Kidney glomerular epithelial cell (primary cell): ENCODE results near the gene MCUR1.
"Not testable (repeated sequence)": the region's sequence is repeated elsewhere in the genome, so short reads cannot be mapped to it uniquely, and the experiment has no call there.

Experiments used
- DNase-seq: peaks from one replicate; lab custom pipeline; 2025; lab: John Stamatoyannopoulos, UW

Gene MCUR1, protein sequence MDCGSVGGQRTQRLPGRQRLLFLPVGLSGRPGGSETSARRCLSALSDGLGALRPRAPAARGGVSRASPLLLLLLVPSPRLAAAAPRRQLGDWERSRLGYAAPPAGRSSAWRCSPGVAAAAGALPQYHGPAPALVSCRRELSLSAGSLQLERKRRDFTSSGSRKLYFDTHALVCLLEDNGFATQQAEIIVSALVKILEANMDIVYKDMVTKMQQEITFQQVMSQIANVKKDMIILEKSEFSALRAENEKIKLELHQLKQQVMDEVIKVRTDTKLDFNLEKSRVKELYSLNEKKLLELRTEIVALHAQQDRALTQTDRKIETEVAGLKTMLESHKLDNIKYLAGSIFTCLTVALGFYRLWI

DNA sequence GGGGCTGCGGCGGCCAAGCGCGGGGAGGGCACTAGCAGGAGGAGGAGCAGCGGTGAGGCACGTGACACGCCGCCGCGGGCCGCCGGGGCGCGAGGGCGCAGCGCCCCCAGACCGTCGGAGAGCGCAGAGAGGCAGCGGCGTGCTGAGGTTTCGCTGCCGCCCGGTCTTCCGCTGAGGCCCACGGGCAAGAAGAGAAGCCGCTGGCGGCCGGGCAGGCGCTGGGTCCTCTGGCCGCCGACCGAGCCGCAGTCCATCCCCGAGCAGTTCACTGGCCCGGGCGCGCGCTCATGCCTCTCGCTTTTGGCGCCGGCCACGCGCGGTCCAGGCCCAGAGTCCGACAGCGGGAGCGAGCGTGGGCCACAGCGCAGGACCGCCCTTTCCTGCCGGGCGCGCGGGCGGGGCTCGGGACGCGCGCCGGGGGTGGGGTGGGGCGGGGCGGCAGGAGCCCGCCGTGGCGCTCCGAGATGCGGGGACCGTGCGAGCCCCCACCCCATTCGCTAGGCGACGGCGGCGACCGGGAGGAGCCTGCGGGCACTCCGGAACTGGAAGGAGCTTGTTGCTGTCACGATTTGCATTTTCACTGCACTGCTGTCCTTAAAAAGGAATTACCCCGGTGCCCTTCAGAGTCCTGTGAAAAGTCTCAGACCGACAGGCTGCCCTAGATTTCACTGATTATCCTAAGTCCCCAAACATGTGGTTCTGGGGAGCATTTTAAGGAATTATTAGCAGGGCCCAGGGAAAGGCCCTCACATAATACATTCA, at the start of gene MCUR1:
MCUR1 (minus strand) TSS at position 382 of the 762 bp plus-strand sequence; CDS start at position 254, 128 bp downstream.
- DNase-seq = peak; percentile 77

DNA sequence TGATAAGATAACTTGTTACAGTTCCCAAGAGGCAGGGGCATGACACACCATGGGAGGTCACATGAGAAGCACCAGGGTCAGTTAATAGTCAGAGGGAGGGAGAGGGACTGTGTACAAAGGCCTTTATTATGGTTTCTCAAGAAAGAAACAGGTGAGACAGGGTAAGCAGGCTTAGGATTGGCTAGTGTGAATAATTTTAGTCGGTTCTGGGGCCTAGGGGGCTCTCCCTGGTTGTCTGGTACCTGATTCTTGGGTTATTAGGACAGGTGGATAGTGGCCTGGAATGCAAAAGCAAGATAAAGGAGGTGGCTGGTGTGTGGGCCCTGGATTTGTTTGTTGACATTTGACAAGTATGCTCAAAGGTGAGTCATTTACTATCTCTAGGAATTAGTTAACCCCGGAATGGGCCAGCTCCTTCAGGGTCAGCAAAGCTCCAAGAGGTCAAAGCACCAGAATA, 49.4 kb upstream of the MCUR1 start:
- DNase-seq = no peak

DNA sequence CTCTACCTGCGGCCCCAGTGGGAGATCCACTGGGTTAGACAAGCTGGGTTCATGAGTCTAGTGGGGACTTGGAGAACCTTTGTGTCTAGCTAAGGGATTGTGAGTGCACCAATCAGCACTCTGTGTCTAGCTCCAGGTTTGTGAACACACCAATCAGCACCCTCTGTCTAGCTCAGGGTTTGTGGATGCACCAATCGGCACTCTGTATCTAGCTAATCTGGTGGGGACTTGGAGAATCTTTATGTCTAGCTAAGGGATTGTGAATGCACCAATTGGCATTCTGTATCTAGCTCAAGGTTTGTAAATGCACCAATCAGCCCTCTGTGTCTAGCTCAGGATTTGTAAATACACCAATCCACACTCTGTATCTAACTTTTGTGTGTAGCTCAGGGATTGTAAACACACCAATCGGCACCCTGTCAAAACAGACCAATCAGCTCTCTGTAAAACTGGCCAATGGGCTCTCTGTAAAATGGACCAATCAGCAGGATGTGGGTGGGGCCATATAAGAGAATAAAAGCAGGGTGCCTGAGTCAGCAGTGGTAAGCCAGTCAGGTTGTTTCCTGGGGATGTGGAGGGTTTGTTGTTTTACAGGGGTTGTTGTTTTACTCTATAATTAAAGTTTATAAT, 46.3 kb upstream of the MCUR1 start:
- DNase-seq = not testable (repeated sequence)

DNA sequence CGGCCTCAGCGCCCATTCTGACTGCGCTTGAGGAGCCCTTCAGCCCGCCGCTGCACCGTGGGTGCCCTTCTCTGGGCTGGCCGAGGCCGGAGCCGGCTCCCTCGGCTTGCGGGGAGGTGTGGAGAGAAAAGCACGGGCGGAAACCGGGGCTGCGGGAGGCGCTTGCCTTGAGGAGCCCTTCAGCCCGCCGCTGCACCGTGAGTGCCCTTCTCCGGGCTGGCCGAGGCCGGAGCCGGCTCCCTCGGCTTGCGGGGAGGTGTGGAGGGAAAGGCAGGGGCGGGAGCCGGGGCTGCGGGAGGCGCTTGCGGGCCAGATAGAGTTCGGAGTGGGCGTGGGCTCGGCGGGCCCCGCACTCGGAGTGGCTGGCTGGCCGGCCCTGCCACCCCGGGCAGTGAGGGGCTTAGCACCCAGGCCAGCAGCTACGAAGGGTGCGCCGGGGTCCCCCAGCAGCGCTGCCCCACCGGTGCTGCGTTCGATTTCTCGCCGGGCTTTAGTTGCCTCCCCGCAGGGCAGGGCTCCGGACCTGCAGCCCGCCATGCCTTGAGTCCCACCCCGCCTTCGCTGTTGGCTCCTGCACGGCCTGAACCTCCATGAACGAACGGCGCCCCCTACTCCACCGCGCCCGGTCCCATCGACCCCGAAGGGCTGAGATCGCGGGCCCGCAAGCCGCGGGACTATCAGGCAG, 45.7 kb upstream of the MCUR1 start:
- DNase-seq = no peak

DNA sequence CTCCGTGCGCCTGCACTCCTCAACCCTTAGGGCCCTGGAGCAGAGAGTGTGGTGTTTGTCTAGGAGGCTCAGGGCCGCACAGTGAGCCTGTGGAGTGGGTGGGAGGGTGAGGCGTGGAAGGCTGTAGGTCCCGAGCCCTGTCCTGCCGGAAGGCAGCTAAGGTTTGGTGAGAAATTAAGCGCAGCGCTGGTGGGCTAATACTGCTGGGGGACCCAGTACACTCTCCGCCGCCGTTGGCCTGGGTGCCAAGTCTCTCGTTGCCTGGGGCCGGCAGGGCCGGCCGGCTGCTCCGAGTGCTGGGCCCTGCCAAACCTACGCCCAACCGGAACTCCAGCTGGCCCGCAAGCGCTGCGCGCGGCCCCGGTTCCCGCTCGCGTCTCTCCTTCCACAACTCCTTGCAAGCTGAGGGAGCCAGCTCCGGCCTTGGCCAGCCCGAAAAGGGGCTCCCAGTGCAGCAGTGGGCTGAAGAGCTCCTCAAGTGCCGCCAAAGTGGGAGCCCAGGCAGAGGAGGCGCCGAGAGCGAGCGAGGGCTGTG, 40.4 kb upstream of the MCUR1 start:
- no peak for DNase-seq

DNA sequence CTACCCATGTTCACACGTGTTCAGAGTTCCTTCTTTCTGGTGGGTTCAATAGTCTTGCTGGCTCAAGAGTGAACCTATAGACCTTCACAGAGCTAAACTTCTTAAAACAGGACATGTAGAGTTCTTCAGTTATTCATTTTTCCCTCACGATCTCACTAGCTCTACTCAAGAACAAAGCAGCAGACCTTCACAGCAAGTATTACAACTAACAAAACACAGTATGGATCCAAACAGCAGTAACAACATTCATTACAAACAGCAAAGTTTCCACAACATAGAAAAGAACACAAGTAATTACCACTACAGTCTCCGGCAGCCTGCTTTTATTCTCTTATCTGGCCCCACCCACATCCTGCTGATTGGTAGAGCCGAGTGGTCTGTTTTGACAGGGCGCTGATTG, 39.5 kb upstream of the MCUR1 start:
- no peak for DNase-seq

DNA sequence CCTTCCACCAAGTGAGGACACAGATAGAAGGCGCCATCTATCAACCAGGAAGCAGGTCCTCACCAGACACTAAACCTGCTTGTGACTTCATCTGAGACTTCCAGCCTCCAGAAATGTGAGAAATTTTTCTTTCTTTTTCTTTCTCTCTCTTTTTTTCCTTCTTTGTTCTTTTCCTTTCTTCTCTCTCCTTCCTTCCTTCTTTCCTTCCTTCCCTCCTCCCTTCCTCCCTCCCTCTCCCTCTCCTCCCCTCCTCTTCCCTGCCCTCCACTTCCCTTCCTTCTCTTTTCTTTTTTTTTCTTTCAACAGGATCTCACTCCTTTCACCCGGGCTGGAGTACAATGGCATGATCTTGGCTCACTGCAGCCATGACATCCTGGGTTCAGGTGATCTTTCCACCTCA, 37.4 kb upstream of the MCUR1 start:
- DNase-seq = no peak

DNA sequence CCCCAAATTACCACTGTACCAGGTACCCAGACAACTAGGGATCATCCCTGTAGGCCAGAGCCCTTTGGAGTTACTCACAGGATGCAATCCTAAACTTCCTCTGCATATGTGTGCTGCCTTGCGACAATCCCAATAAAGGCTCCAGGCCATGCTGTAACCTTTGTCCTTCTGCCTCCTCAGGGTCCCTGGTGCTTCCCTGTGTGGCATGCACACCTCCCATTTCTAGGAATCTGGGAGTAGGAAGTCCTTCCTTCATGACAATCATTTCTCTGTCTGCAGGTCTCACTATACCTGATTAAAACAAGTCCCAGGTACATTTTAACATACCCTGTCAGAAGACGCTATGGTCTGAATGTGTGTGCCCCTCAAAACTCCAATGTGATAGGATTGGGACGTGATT, 37.0 kb upstream of the MCUR1 start:
- DNase-seq = no peak

DNA sequence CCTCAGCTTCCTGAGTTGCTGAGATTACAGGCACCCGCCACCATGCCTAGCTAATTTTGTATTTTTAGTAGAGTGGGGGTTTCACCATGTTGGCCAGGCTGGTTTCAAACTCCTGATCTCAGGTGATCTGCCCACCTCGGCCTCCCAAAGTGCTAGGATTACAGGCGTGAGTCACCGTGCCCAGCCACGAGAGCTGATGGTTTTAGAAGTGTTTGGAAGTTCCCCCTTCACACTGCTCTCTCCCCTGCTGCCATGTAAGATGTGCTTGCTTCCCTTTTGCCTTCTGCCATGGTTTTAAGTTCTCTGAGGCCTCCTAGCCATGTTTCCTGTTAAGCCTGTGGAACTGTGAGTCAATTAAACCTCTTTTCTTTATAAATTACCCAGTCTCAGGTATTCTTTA, 36.3 kb upstream of the MCUR1 start:
- not testable (repeated sequence) for DNase-seq

DNA sequence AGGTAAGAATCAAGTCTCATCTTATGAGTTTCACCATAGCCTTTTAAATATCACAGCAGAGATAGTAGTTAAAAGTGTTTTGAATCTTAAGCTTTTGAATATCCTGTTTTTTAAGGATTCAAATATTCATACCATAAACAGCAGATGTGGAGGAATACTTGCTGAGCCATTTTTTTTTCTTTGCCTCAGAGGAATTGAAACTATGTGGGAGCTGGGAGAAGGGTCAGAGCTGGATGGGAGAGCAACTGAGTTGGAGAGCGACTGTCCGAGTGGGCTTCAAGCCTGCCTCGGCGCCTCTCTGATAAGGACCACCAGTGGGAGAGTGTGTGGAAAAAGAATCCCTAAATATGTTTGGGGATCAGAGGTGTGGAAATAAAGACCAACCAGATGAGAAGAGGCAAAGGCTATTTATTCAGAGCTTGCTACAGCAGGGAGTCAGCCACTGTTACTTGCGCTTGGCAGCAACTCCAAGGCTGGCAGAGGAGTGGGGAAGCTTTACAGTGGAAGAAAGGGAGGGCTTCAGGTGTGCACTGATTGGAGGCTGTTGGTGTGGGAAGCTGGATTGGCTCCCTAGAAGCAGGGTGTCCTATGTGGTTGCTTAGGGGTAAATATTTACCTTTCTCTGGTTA, 34.3 kb upstream of the MCUR1 start:
- DNase-seq = peak; percentile 16

DNA sequence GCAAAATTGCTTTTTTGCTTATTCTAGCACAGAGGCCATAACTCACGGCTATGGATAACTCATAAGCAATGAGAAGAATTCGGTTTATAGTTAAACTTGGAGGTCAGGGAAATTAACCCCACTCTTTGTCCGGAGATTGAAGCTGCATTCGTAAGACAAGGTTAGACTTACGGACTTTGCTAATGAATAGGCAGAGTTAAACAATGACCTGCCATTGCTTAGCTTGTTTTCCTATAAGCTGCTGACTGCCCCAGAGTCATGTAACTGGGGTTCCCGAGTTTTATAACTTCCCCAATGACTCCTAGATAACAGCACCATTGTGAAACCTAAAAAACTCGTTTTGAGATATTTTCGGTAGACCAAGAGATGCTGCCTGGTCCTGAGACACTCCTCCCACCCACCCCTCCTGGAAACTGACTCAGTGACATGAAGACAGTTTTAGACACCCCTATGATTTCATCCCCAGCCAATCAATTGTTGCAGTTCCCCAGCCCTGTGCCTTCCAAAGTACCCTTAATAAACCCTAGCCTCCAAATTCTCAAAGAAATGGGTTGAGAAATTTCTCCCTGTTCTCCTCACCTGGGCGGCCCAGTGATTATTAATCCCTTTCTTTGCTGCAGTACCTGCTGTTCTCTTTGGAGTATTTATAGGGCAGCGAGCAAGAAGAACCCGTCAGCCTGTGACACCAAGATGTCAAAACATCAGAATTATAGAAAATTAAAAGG, 33.1 kb upstream of the MCUR1 start:
- DNase-seq = no peak

DNA sequence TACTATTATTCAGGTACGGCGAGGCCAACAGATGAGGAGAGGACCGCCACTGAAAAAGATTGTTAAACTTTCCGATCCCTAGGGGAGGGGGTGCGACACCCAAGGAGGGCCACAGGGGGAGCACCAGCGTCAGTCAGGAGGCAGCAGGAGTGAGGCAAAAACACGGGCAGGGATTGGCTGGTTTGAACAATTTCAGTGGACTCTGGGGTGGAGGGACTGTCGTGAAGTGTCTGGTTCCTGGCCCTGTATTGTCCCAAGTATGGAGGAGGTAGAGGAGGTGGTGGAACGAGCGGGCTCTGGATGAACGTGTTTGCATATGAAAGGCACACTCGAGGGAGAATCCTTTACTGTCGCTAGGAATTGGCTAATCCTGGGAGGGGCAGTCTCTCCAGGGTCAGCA, 32.5 kb upstream of the MCUR1 start:
- no peak for DNase-seq

DNA sequence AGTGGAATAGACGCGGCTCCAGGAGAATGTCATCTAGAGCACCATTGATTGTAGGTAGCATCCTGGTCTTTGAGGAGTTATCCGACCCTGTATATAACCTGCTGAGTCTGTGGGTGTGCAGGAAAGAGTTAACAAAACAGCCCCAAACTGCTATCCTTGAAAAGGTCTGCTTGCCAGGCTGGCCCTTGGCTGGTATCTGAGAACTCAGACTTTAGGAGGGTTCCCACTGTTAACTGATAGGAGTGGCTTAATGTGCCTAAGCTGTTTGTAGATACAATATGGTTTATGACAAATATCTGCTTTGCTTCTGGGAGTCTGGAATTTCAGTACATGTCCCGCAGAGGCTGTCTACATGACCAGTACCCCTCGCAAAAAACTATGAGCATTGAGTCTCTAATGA, 27.6 kb upstream of the MCUR1 start:
- DNase-seq = no peak

DNA sequence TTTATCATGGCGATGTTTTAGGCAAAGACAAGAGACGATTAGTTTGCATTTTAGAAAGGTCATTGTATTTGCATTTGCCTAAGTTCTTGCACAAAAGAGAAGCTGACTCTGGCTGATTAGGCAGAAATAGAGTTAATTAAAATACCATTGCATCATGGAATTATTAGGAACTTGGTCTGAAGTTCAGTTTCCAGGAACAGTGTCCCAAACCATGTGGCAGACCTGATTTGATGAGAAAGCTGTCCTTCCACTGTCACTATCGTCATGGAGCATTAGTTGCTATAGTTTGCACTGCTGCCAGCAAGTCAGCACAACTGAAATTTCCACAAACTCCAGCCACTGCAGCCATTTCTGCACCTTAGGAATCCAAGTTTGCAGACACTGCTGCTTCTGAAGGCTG, 24.3 kb upstream of the MCUR1 start:
- DNase-seq = no peak

DNA sequence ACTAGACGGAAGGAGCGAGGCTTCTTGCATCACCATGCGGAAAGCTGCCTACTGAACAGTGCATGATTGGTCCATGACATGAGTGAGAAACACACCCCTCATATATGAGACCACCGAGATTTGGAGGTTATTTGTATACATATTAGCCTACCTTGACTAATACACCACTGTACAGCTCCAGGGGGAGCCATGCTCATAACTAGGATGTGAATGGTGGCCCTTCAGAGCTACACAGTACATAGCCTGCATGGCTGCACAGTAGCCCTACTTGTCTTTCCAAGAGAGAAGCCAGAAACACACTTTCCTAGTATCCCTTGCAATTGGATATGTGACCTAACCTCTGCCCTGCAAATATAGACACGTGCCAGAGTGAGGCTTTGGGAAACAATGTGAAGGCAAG, 21.8 kb upstream of the MCUR1 start:
- no peak for DNase-seq

DNA sequence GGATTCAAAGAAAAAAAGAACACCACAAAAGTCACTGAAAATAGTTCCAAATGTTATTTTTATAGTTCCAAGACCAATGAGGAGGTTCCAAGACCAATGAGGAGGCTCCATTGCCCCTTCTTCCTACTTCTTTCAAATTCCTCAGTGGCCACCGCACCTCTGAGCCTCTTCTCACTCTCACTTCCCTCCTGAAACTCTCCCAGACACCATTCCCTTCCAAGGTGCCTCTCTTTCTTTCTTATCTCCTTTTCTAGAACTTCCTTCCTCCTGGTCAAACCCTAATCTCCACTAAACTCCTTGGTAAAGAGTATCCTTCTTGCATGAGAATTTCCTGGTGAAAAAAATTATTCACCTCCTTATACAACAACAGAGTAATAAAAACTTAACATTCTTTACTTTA, 20.4 kb upstream of the MCUR1 start:
- DNase-seq = no peak

DNA sequence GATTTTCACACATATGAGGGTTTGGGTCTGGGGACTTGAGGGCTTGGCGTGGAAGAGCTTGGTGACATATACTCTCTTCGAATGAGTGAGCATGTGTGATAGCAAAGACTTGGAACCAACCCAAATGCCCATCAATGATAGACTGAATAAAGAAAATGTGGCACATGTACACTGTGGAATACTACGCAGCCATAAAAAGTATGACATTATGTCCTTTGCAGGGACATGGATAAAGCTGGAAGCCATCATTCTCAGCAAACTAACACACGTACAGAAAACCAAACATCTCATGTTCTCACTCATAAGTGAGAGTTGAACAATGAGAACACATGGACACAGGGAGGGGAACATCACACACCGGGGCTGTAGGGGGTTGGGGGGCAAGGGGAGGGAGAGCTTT, 19.7 kb upstream of the MCUR1 start:
- DNase-seq = not testable (repeated sequence)

DNA sequence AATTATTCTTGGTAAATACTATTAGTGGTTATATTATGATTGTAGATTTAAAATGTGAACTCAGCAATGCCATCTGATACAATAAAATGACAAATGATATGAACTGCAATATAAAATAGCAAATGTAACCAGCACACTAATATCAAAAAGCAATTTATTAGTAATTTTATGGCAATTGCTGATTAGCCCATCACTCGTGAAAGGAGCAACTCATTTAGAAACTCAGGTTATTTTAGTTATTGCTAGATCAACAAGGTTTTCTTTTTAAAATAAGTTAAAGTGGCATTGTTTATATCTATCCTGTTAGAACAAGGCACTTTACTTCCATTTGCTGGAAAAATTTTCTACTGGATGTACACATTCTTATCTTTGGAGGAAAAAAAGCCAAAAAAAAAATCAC, 18.4 kb upstream of the MCUR1 start:
- DNase-seq = no peak

DNA sequence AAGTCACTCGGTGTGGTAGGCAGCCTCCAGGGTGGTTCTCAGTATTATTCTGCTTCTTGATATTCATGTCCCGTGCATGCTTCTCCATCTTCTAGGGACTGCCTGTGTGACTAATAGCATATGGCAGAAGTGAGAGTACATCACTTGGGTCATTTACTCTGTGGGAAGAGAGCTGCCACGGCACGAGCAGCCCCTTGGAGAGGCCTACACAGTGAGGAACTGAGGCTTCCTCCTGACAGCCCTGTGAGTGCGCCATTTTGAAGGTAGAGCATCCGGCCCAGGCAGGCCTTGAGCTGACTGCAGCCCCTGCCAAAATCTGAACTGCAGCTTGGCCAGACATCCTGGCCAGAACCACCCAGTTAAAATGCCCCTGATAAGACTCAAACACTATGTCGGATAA, 17.3 kb upstream of the MCUR1 start:
- DNase-seq = no peak

DNA sequence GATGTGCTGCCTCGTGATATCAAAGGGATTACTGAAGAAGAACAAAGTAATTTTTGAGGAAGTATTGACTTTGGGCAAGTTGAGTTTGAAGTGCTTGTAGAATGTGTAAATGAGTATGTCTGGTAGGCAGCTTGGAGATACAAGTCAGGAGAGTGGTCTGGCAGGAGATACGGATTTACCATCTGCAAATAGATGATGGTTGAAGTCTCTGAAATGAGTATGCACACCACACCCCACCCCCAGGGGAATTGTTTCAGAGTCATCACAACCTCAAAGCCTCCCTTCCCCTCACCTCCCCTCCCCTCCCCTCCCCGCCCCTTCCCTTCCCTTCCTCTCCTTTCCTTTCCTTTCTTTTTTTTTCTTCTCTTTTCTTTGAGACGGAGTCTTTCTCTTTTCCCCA, 16.4 kb upstream of the MCUR1 start:
- DNase-seq = no peak

DNA sequence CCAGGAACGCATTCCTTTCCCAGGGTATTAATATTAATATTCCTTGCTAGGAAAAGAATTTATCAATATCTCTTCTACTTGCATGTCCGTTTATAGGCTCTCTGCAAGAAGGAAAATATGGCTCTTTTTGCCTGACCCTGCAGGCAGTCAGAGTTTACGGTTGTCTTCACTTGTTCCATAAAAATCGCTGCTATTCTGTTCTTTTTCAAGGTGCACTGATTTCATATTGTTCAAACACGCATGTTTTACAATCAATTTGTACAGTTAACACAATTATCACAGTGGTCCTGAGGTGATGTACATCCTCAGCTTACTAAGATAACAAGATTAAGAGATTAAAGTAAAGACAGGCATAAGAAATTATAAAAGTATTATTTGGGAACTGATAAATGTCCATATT, 15.1 kb upstream of the MCUR1 start:
- DNase-seq = not testable (repeated sequence)
